Natural killer cell (primary cell): ENCODE results near the gene KRTAP10-6. TPM values are rescaled to one million over a fixed set of nuclear protein-coding genes. Genes with fewer than 3 reads are reported as not detected.

ENCODE experiments used
- ATAC-seq, 3 donors: fragments of 150-1000 bp in 2 of 3; fragments of 200-7000 bp in 1 of 3; cut with Tn5 transposase; 1 replicate in 1 of 3; 2 replicates in 2 of 3; pipeline ENCODE4 v1.10.0; 2021; ENCODE audit warnings: mild to moderate bottlenecking in 2 of 3, moderate library complexity in 2 of 3
- DNase-seq, 2 donors: peaks; one replicate each; pipeline versions ENCODE4 v3.0.0 to v3.0.0-alpha.2; 2013 to 2021; ENCODE audit warnings: mixed read lengths in 1 of 2
- H3K27ac ChIP-seq: one replicate; pipeline ENCODE4 v1.5.1; 2013; ENCODE audit warnings: mild to moderate bottlenecking, low read length
- H3K27me3 ChIP-seq: one replicate; pipeline ENCODE4 v1.6.1; 2013; ENCODE audit warnings: low read length; ENCODE audit not compliant: control insufficient read depth, insufficient read depth
- H3K36me3 ChIP-seq: one replicate; pipeline ENCODE4 v1.6.1; 2013; ENCODE audit warnings: low read length; ENCODE audit not compliant: control insufficient read depth, insufficient read depth
- H3K4me1 ChIP-seq: one replicate; pipeline ENCODE4 v1.6.1; 2013; ENCODE audit warnings: low read length; ENCODE audit not compliant: control insufficient read depth, insufficient read depth
- H3K4me3 ChIP-seq: one replicate; pipeline ENCODE4 v1.5.1; 2013; ENCODE audit warnings: low read length
- H3K9me3 ChIP-seq: one replicate; pipeline ENCODE4 v1.6.1; 2013; ENCODE audit warnings: low read length; ENCODE audit not compliant: control insufficient read depth, insufficient read depth
- H3K27ac Mint-ChIP-seq, 2 donors: one replicate each; pipeline ENCODE4 v1.8.0; 2022; ENCODE audit warnings: mild to moderate bottlenecking in 2 of 2, mixed read lengths in 2 of 2, moderate library complexity in 1 of 2
- H3K27me3 Mint-ChIP-seq, 2 donors: one replicate each; pipeline ENCODE4 v1.8.0; 2022; ENCODE audit warnings: low read depth in 2 of 2, mixed read lengths in 2 of 2
- H3K36me3 Mint-ChIP-seq: one replicate; pipeline ENCODE4 v1.8.0; 2022; ENCODE audit warnings: mixed read lengths
- H3K4me1 Mint-ChIP-seq, 2 donors: one replicate each; pipeline ENCODE4 v1.8.0; 2022; ENCODE audit warnings: mixed read lengths in 2 of 2
- H3K4me3 Mint-ChIP-seq: one replicate; pipeline ENCODE4 v1.8.0; 2022; ENCODE audit warnings: mild to moderate bottlenecking, moderate library complexity, mixed read lengths
- H3K9me3 Mint-ChIP-seq, 2 donors: one replicate each; pipeline ENCODE4 v1.8.0; 2022; ENCODE audit warnings: mixed read lengths in 2 of 2
- whole genome bisulfite sequencing: methylation state at CpG from one replicate; pipeline ENCODE4 v1.1.7; 2013; ENCODE audit warnings: missing lambda C conversion rate; ENCODE audit not compliant: insufficient coverage; 5-methylcytosine and 5-hydroxymethylcytosine counted together
- intact Hi-C: fragments of 100-400 bp; cut with micrococcal nuclease; formaldehyde crosslinking; loops from one replicate; pipeline ENCODE4 v1.14.2; 2022
- total RNA-seq, 4 donors: library from RNA; stranded (reverse); fragments of 120-200 nt in 1 of 4; gene quantifications; one replicate each; pipeline versions ENCODE4 v1.2.3 to v1.2.4, GENCODE V29; 2013 to 2022
- TF ChIP-seq, protein P1 (sequence below): fragments of 200-600 bp; IDR thresholded peaks from one replicate; pipeline ENCODE4 v1.8.0; 2022; ENCODE audit warnings: antibody characterized with exemption

KRTAP10-6 gene
- total RNA-seq, 3 donors from 2014 or later (not counting 1 experiment from before 2014, with no cell fraction given) = not detected

DNA sequence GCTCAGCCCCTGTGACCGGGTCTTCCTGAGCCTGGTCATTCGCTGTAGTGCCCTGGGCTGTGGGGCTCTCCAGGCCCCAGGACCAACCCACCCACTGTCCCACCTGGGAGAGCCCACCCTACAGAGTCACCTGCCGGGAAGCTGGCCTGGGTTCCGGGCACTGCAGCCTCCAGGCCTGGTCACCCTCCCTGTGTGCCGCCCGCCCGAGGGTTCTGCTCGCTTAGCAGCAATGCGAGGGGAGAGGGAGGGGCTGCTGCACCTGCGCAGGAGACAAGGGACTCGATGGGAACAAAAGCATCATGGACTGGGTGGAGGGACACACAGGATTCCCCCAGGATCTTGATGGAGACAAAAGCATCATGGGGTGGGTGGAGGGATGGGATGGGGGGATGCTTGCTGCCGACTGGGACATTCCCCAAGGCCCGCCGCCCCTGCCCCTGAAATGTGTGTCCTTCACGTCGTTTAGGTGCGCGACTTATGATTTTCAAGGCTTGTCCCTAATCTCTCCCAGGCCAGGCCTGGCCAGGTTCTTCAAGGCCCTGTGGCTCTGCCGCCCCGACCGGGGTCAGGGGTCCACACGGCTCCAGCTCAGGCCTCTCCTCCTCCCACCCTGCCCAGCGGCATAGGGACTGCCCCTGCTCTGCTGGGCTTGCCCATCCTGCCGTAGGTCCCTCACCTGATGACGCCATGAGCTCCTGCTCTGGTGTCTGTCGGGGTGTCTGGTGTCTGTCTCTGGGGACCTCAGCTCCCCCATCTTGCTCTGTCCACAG, 21.3 kb upstream of the KRTAP10-6 start:
- H3K4me1 Mint-ChIP-seq = peaks cover 10 to 27% of the 10 kb centered on the region in 2 donors
- Histone ChIP-seq H3K4me3 (no peak overlapping the region), H3K36me3 (no peaks in the 10 kb centered on the region), H3K9me3 (peaks cover 27% of the 10 kb centered on the region), H3K4me1 (peaks cover 23% of the 10 kb centered on the region), H3K27ac (no peak overlapping the region), H3K27me3 (no peaks in the 10 kb centered on the region)
- intact Hi-C loops = no loop called here
- TF ChIP-seq, protein P1, sequence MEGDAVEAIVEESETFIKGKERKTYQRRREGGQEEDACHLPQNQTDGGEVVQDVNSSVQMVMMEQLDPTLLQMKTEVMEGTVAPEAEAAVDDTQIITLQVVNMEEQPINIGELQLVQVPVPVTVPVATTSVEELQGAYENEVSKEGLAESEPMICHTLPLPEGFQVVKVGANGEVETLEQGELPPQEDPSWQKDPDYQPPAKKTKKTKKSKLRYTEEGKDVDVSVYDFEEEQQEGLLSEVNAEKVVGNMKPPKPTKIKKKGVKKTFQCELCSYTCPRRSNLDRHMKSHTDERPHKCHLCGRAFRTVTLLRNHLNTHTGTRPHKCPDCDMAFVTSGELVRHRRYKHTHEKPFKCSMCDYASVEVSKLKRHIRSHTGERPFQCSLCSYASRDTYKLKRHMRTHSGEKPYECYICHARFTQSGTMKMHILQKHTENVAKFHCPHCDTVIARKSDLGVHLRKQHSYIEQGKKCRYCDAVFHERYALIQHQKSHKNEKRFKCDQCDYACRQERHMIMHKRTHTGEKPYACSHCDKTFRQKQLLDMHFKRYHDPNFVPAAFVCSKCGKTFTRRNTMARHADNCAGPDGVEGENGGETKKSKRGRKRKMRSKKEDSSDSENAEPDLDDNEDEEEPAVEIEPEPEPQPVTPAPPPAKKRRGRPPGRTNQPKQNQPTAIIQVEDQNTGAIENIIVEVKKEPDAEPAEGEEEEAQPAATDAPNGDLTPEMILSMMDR = no peak
- 92% methylated on average over 26 of the region's 26 CpGs for WGBS
- peaks cover 8 to 13% of the 10 kb centered on the region in 2 donors for H3K27me3 Mint-ChIP-seq
- no peak overlapping the region for H3K27ac Mint-ChIP-seq
- H3K36me3 Mint-ChIP-seq = peaks cover 15% of the 10 kb centered on the region
- no peak overlapping the region for H3K4me3 Mint-ChIP-seq
- ATAC-seq (no peak), DNase-seq (no peak)
- peaks cover 2 to 14% of the 10 kb centered on the region in 2 donors for H3K9me3 Mint-ChIP-seq

DNA sequence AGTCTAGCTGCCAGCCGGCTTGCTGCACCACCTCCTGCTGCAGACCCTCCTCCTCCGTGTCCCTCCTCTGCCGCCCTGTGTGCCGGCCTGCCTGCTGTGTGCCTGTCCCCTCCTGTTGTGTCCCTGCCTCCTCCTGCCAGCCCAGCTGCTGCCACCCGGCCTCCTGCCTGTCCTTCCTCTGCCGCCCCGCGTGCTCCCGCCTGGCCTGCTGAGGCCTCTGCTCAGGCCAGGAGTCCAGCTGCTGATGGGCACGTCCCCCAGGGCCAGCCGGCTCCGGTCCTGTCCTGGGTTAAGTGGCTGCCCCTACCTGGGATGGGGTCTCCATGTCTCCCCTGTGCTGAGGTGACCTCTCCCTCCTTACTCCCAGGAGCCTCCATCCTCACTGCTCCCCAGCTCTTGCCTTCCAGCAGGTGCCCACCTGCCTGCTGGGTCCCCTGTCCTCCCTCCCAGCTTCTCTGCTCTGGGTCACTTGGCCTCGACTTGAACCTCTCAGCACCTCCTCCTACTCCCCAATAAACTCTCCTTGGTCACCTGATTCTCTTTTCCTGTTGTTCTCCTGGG, 20.4 kb upstream of the KRTAP10-6 start:
- peaks cover 15% of the 10 kb centered on the region for H3K4me1 ChIP-seq
- H3K27ac ChIP-seq = no peak overlapping the region
- intact Hi-C loops = no loop called here
- H3K9me3 ChIP-seq = peaks cover 27% of the 10 kb centered on the region
- no peaks in the 10 kb centered on the region for H3K27me3 ChIP-seq
- Mint-ChIP-seq H3K4me1 (peaks cover 1 to 20% of the 10 kb centered on the region in 2 donors), H3K36me3 (peaks cover 15% of the 10 kb centered on the region), H3K4me3 (no peak overlapping the region), H3K27me3 (peaks cover 11 to 19% of the 10 kb centered on the region in 2 donors), H3K9me3 (peaks cover 2 to 14% of the 10 kb centered on the region in 2 donors), H3K27ac (no peak overlapping the region)
- TF ChIP-seq, protein P1 = no peak
- 88% methylated on average over 13 of the region's 13 CpGs for WGBS
- ATAC-seq (no peak), DNase-seq (no peak)
- no peak overlapping the region for H3K4me3 ChIP-seq
- no peaks in the 10 kb centered on the region for H3K36me3 ChIP-seq

DNA sequence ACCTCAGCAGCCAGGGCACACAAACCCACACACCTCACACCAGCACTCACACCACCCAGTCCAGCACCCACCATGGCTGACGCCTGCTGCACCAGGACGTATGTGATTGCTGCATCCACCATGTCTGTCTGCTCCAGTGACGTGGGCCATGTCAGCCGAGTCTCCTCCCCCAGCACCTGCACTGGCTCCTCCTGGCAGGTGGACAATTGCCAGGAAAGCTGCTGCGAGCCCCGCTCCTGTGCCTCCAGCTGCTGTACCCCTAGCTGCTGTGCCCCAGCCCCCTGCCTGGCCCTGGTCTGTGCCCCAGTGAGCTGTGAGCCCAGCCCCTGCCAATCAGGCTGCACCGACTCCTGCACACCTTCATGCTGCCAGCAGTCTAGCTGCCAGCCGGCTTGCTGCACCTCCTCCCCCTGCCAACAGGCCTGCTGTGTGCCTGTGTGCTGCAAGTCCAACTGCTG, 19.8 kb upstream of the KRTAP10-6 start, which contains the start of gene KRTAP10-8:
Gene KRTAP10-8 (plus strand): TSS at position 51 of the 458 bp plus-strand sequence. CDS start 22 bp downstream, at position 73.
- WGBS = 85% methylated on average over 8 of the region's 8 CpGs
- H3K27me3 Mint-ChIP-seq = peaks cover 14 to 23% of the 10 kb centered on the region in 2 donors
- no peak within 1 kb of the TSS for H3K27ac Mint-ChIP-seq
- ATAC-seq (peak in 1 of 3 donors; percentile 43), DNase-seq (no peak)
- intact Hi-C loops = no loop called here
- no peaks in the 10 kb centered on the region for H3K36me3 ChIP-seq
- H3K4me3 Mint-ChIP-seq = peak within 1 kb of the TSS; percentile 17
- no peak within 1 kb of the TSS for H3K27ac ChIP-seq
- peaks cover 0 to 20% of the 10 kb centered on the region in 2 donors for H3K4me1 Mint-ChIP-seq
- H3K9me3 Mint-ChIP-seq = peaks cover 2 to 14% of the 10 kb centered on the region in 2 donors
- peaks cover 15% of the 10 kb centered on the region for H3K4me1 ChIP-seq
- no peaks in the 10 kb centered on the region for H3K27me3 ChIP-seq
- TF ChIP-seq, protein P1 = no peak
- H3K4me3 ChIP-seq = no peak within 1 kb of the TSS
- H3K9me3 ChIP-seq = peaks cover 27% of the 10 kb centered on the region
- H3K36me3 Mint-ChIP-seq = peaks cover 15% of the 10 kb centered on the region
